ENCODE data around the gene GAS7.

Gene GAS7

DNA sequence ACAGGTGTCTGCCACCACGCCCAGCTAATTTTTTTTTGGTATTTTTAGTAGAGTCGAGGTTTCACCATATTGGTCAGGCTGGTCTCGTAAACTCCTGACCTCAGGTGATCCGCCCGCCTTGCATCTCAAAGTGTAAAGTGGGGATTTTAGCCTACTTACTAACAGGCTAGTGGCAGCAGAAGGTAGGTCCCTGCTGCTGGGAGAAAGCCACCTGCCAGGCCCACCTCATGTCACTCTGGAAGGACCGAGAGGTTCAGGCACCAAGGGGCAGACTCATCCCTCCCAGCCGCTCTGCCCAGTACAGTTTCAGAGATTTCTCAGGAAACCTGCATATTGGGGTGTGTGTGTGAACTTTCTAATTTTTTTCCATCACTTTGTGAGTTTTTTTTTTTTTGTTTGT, 291.3 kb downstream of the GAS7 start:
- H3K27ac ChIP-seq: no peak overlapping the region
- no peaks in the 10 kb centered on the region for H3K36me3 ChIP-seq (ENCODE audit: insufficient read depth)
- H3K4me2 ChIP-seq: no peak overlapping the region
- TF ChIP-seq, protein P1, sequence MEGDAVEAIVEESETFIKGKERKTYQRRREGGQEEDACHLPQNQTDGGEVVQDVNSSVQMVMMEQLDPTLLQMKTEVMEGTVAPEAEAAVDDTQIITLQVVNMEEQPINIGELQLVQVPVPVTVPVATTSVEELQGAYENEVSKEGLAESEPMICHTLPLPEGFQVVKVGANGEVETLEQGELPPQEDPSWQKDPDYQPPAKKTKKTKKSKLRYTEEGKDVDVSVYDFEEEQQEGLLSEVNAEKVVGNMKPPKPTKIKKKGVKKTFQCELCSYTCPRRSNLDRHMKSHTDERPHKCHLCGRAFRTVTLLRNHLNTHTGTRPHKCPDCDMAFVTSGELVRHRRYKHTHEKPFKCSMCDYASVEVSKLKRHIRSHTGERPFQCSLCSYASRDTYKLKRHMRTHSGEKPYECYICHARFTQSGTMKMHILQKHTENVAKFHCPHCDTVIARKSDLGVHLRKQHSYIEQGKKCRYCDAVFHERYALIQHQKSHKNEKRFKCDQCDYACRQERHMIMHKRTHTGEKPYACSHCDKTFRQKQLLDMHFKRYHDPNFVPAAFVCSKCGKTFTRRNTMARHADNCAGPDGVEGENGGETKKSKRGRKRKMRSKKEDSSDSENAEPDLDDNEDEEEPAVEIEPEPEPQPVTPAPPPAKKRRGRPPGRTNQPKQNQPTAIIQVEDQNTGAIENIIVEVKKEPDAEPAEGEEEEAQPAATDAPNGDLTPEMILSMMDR (conservative IDR thresholded peaks at IDR 0.05; ENCODE audit: low read depth, low read length): no peak
- H2AFZ ChIP-seq (ENCODE audit: low read depth): no peak overlapping the region
- H3K4me3 ChIP-seq (IDR thresholded peaks at IDR 0.05; ENCODE audit: insufficient read depth, low read depth, low read length): no peak overlapping the region
- H4K20me1 ChIP-seq (ENCODE audit: insufficient read depth): no peaks in the 10 kb centered on the region
- H3K27me3 ChIP-seq (ENCODE audit: insufficient read depth, low read depth): no peaks in the 10 kb centered on the region
- no peak overlapping the region for H3K9ac ChIP-seq
- no peaks in the 10 kb centered on the region for H3K4me1 ChIP-seq (ENCODE audit: low read depth, poor library complexity, severe bottlenecking)
- no peaks in the 10 kb centered on the region for H3K79me2 ChIP-seq (ENCODE audit: insufficient read depth, low read depth)

DNA sequence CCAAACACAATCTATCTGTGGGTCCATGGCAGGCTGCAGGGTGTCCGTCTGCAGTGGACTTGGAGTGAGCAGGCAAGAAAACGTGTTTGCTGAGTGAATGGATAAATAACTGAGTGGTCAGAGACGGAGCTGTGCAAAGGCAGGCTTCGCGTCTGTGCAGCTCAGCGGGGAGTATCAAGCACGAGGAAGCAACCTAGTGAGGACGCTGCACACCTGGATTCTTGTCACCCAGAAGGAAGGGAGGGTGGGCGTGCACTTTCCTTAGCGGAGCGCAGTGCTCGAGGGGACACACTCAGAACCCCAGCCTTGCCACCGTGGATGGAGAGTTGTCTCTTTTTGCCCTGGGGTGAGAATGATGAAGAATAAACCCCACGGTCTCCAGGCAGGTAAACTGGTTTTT, 291.8 kb downstream of the GAS7 start:
- no peak overlapping the region for H3K4me2 ChIP-seq
- TF ChIP-seq, protein P1 (conservative IDR thresholded peaks at IDR 0.05; ENCODE audit: low read depth, low read length): no peak
- no peaks in the 10 kb centered on the region for H3K36me3 ChIP-seq (ENCODE audit: insufficient read depth)
- H2AFZ ChIP-seq (ENCODE audit: low read depth): no peak overlapping the region
- H3K9ac ChIP-seq: no peak overlapping the region
- no peak overlapping the region for H3K4me3 ChIP-seq (IDR thresholded peaks at IDR 0.05; ENCODE audit: insufficient read depth, low read depth, low read length)
- H3K27me3 ChIP-seq (ENCODE audit: insufficient read depth, low read depth): no peaks in the 10 kb centered on the region
- no peaks in the 10 kb centered on the region for H4K20me1 ChIP-seq (ENCODE audit: insufficient read depth)
- no peaks in the 10 kb centered on the region for H3K79me2 ChIP-seq (ENCODE audit: insufficient read depth, low read depth)
- H3K27ac ChIP-seq: no peak overlapping the region
- H3K4me1 ChIP-seq (ENCODE audit: low read depth, poor library complexity, severe bottlenecking): no peaks in the 10 kb centered on the region

DNA sequence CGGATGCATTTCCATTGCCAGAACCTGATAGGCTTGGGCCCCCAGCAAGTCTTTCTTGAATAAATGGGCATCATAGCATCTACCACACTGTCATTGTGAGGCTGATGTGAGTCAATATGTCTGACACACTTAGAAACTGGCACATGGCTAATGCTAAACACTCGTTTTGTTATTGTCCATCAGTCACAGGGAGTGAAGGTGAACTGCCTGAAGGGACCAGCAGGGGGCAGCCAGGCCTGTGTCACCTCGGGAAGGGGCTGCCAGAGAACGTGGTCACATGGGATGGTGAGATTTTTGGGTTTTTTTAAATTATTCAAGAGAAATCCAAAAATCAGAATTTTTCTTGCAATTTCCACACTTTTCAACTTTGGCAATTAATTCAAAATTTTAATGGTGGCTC, 292.5 kb downstream of the GAS7 start:
- TF ChIP-seq, protein P1 (conservative IDR thresholded peaks at IDR 0.05; ENCODE audit: low read depth, low read length): no peak
- H2AFZ ChIP-seq (ENCODE audit: low read depth): no peak overlapping the region
- no peaks in the 10 kb centered on the region for H4K20me1 ChIP-seq (ENCODE audit: insufficient read depth)
- H3K9ac ChIP-seq: no peak overlapping the region
- no peaks in the 10 kb centered on the region for H3K36me3 ChIP-seq (ENCODE audit: insufficient read depth)
- no peaks in the 10 kb centered on the region for H3K27me3 ChIP-seq (ENCODE audit: insufficient read depth, low read depth)
- H3K4me3 ChIP-seq (IDR thresholded peaks at IDR 0.05; ENCODE audit: insufficient read depth, low read depth, low read length): no peak overlapping the region
- no peak overlapping the region for H3K27ac ChIP-seq
- H3K4me2 ChIP-seq: no peak overlapping the region
- no peaks in the 10 kb centered on the region for H3K79me2 ChIP-seq (ENCODE audit: insufficient read depth, low read depth)
- H3K4me1 ChIP-seq (ENCODE audit: low read depth, poor library complexity, severe bottlenecking): no peaks in the 10 kb centered on the region

DNA sequence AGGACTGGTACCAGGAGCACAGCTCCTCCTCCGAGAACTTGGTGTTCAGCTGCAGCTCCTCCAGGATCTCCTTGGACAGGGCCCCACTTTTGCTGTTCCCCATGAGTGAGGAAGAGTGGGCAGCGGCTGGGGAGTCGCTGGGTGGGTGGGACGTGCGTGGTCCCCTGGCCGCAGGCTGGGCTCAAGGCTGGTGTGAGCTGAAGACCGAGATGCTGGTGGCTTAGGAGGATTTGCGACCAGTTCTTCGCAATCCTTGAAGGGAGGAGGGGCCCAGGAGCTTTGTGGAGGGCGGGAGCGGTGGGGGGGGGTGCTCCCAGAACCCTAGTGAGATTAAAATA, 293.4 kb downstream of the GAS7 start, which contains the start of gene RCVRN:
Gene RCVRN (minus strand): TSS at position 194 of the 338 bp plus-strand sequence. CDS start 91 bp downstream, at position 103.
- Histone ChIP-seq H3K4me1 (ENCODE audit: low read depth, poor library complexity, severe bottlenecking) (no peaks in the 10 kb centered on the region), H3K4me3 (IDR thresholded peaks at IDR 0.05; ENCODE audit: insufficient read depth, low read depth, low read length) (no peak within 1 kb of the TSS), H3K27me3 (ENCODE audit: insufficient read depth, low read depth) (no peaks in the 10 kb centered on the region), H4K20me1 (ENCODE audit: insufficient read depth) (no peaks in the 10 kb centered on the region), H2AFZ (ENCODE audit: low read depth) (no peak within 1 kb of the TSS), H3K79me2 (ENCODE audit: insufficient read depth, low read depth) (no peaks in the 10 kb centered on the region), H3K27ac (no peak within 1 kb of the TSS), H3K36me3 (ENCODE audit: insufficient read depth) (no peaks in the 10 kb centered on the region), H3K9ac (no peak within 1 kb of the TSS), H3K4me2 (no peak within 1 kb of the TSS)
- TF ChIP-seq, protein P1 (conservative IDR thresholded peaks at IDR 0.05; ENCODE audit: low read depth, low read length): no peak

Data from KMS-11 (cell line).